GM19395 (cell line): Measurements from ENCODE around the gene IER3.

Experiments
- ATAC-seq: cut with Tn5 transposase; IDR thresholded peaks from one replicate; pipeline ENCODE4 v1.9.1; 2021; ENCODE audit warnings: mild to moderate bottlenecking, moderate library complexity; ENCODE audit not compliant: unreplicated experiment

IER3 gene

GRCh38 chr6:30749554-30750378, 5.4 kb upstream of the IER3 start:
- no peak for ATAC-seq

GRCh38 chr6:30748851-30749540, 4.6 kb upstream of the IER3 start:
- ATAC-seq = no peak

- ATAC-seq = no peak
Measured at GRCh38 chr6:30747902-30748769, 3.8 kb upstream of the IER3 start.

GRCh38 chr6:30747300-30747687, 2.9 kb upstream of the IER3 start:
- ATAC-seq = no peak

- ATAC-seq = peak; percentile 35
Measured at GRCh38 chr6:30743099-30744053, 971 bp downstream of the IER3 start.

- ATAC-seq = peak; percentile 75
Measured at GRCh38 chr6:30742316-30743098, 1.8 kb downstream of the IER3 start, which contains the start of gene FLOT1. Gene FLOT1, minus strand, starts transcription at chr6:30742687. Its CDS starts 498 bp downstream, at chr6:30742189.

- no peak for ATAC-seq
Measured at GRCh38 chr6:30741789-30742315, 2.5 kb downstream of the IER3 start.

GRCh38 chr6:30741063-30741779, 3.1 kb downstream of the IER3 start:
- ATAC-seq = no peak

- ATAC-seq = no peak
Measured at GRCh38 chr6:30740540-30740870, 3.8 kb downstream of the IER3 start.

- ATAC-seq = no peak
Measured at GRCh38 chr6:30738532-30738931, 5.8 kb downstream of the IER3 start.

- ATAC-seq = no peak
Measured at GRCh38 chr6:30735668-30736314, 8.6 kb downstream of the IER3 start.

- no peak for ATAC-seq
Measured at GRCh38 chr6:30732237-30732943, 12.0 kb downstream of the IER3 start.

- ATAC-seq = no peak
Measured at GRCh38 chr6:30730601-30731435, 13.5 kb downstream of the IER3 start.

GRCh38 chr6:30727920-30728553, 16.3 kb downstream of the IER3 start:
- no peak for ATAC-seq

GRCh38 chr6:30726506-30727413, 17.6 kb downstream of the IER3 start:
- ATAC-seq = no peak
